HepG2 (cell line): Measurements from ENCODE around the gene GPATCH4. TPM values are rescaled to one million over a fixed set of nuclear protein-coding genes. Genes with fewer than 3 reads are reported as not detected.

Experiments
- DMAP1 ChIP-seq: IDR thresholded peaks from 2 replicates; pipeline ENCODE4 v1.6.1; 2016
- ETV6 ChIP-seq: sonication (generic); formaldehyde crosslinking; conservative IDR thresholded peaks from 2 replicates; pipeline ENCODE4 v1.4.0; 2020; ENCODE audit warnings: missing genetic modification reagents
- HOMEZ ChIP-seq: IDR thresholded peaks from 2 replicates; pipeline ENCODE4 v1.6.1; 2016; ENCODE audit warnings: low read depth
- IKZF5 ChIP-seq: IDR thresholded peaks from 2 replicates; pipeline ENCODE4 v1.6.1; 2018; ENCODE audit warnings: missing genetic modification reagents, mild to moderate bottlenecking, missing compliant biosample characterization
- MYPOP ChIP-seq: sonication (generic); formaldehyde crosslinking; IDR thresholded peaks from 2 replicates; pipeline ENCODE4 v1.8.1; 2023; ENCODE audit warnings: mild to moderate bottlenecking, moderate library complexity, missing genetic modification reagents
- NFKBIZ ChIP-seq: IDR thresholded peaks from 2 replicates; pipeline ENCODE4 v1.6.1; 2018; ENCODE audit warnings: missing genetic modification reagents, missing compliant biosample characterization
- PAF1 ChIP-seq: IDR thresholded peaks from 2 replicates; pipeline ENCODE4 v1.6.1; 2016; ENCODE audit warnings: missing genetic modification reagents, missing compliant biosample characterization
- SRSF1 ChIP-seq: fragments of 200-400 bp; formaldehyde crosslinking; optimal IDR thresholded peaks from 2 replicates; pipeline ENCODE3; 2017; ENCODE audit warnings: mild to moderate bottlenecking, low read depth, low read length, moderate library complexity
- SSRP1 ChIP-seq: IDR thresholded peaks from 2 replicates; pipeline ENCODE4 v1.6.1; 2016; ENCODE audit warnings: control low read depth
- STAG1 ChIP-seq: sonication (generic); formaldehyde crosslinking; IDR thresholded peaks from 2 replicates; pipeline ENCODE4 v1.4.0; 2020; ENCODE audit warnings: missing genetic modification reagents
- ZBTB7B ChIP-seq: sonication (generic); formaldehyde crosslinking; IDR thresholded peaks from 2 replicates; pipeline ENCODE4 v1.4.0; 2020; ENCODE audit warnings: missing genetic modification reagents
- ZNF230 ChIP-seq: sonication (generic); formaldehyde crosslinking; IDR thresholded peaks from 2 replicates; pipeline ENCODE4 v1.4.0; 2020; ENCODE audit warnings: mild to moderate bottlenecking, missing genetic modification reagents
- ZNF256 ChIP-seq: sonication (generic); formaldehyde crosslinking; conservative IDR thresholded peaks from 2 replicates; pipeline ENCODE4 v1.4.0; 2020; ENCODE audit warnings: missing genetic modification reagents
- ZNF281 ChIP-seq: sonication (generic); formaldehyde crosslinking; IDR thresholded peaks from 2 replicates; pipeline ENCODE4 v1.4.0; 2020; ENCODE audit warnings: missing genetic modification reagents, borderline replicate concordance
- ZNF563 ChIP-seq: sonication (generic); formaldehyde crosslinking; IDR thresholded peaks from 2 replicates; pipeline ENCODE4 v1.8.0; 2022; ENCODE audit warnings: mild to moderate bottlenecking, moderate library complexity, missing genetic modification reagents
- ZNF574 ChIP-seq: sonication (generic); formaldehyde crosslinking; IDR thresholded peaks from 2 replicates; pipeline ENCODE4 v1.4.0; 2020; ENCODE audit warnings: missing genetic modification reagents
- ZNF766 ChIP-seq: sonication (generic); formaldehyde crosslinking; IDR thresholded peaks from 2 replicates; pipeline ENCODE4 v1.5.0; 2020; ENCODE audit warnings: missing genetic modification reagents, borderline replicate concordance
- ZNF781 ChIP-seq: sonication (generic); formaldehyde crosslinking; IDR thresholded peaks from 2 replicates; pipeline ENCODE4 v1.5.1; 2020; ENCODE audit warnings: borderline replicate concordance, mild to moderate bottlenecking, missing genetic modification reagents; ENCODE audit errors: not compliant biosample characterization
- polyA plus RNA-seq, 8 experiments: library from polyadenylated mRNA; depleted of rRNA in 3 of 8; stranded (reverse) in 7 of 8; unstranded in 1 of 8; fragments of >200 nt; fragmentation: Illumina TruSeq in 4 of 8; extraction: Trizol in 4 of 8; gene quantifications; 2 replicates each; pipeline versions ENCODE4 v1.2.1 to v1.2.3, GENCODE V29; 2011 to 2016; ENCODE audit warnings: low read depth in 4 of 8, missing spikeins in 1 of 8, mixed read lengths in 1 of 8; ENCODE audit not compliant: insufficient read depth in 1 of 8
- total RNA-seq, 5 experiments: library from RNA; depleted of rRNA; stranded (reverse); fragments of >200 nt; fragmentation: Illumina TruSeq; extraction: Trizol; gene quantifications; 2 replicates each; pipeline ENCODE4 v1.2.3, GENCODE V29; 2016; ENCODE audit warnings: low read depth in 1 of 5

The GPATCH4 gene
- total and polyA plus RNA-seq, 2 of the 13 experiments (the other 11 are each of a cell fraction or from before 2014, with no cell fraction given), result 19.2 to 37.9 TPM

- TF ChIP-seq ZNF281 (CRISPR knock-in tag) (no peak), DMAP1 (peak; percentile 56; the same call in 1 of the 2 replicates), SSRP1 (CRISPR knock-in tag) (no peak), ZBTB7B (no peak), MYPOP (CRISPR knock-in tag) (0 out of 2 replicates have a peak, but pooled peaks have one; percentile 39), HOMEZ (CRISPR knock-in tag) (no peak), NFKBIZ (no peak), ZNF230 (CRISPR knock-in tag) (no peak), ZNF781 (CRISPR knock-in tag) (no peak), ZNF256 (CRISPR knock-in tag) (no peak), IKZF5 (CRISPR knock-in tag) (0 out of 2 replicates have a peak, but pooled peaks have one; percentile 12), ZNF766 (CRISPR knock-in tag) (peak; percentile 63; the same call in 1 of the 2 replicates), ETV6 (CRISPR knock-in tag) (peak; percentile 35; the same call in 1 of the 2 replicates), STAG1 (no peak), ZNF574 (CRISPR knock-in tag) (peak; percentile 82), ZNF563 (CRISPR knock-in tag) (peak; percentile 41; the same call in 1 of the 2 replicates), SRSF1 (peak; percentile 8), PAF1 (no peak)
Measured at GRCh38 chr1:156591432-156592157, 9.7 kb downstream of the GPATCH4 start, which contains the start of gene NAXE (continued).
